Measurements from ENCODE around the gene CNKSR3.

The CNKSR3 gene

GRCh38 chr6:154453329-154453728 lies 57.2 kb downstream of the CNKSR3 start:
- FAIRE-seq (no peak), DNase-seq (ENCODE audit: insufficient read length, low spot score) (no peak)

GRCh38 chr6:154450498-154450897 lies 60.0 kb downstream of the CNKSR3 start:
- no peak for DNase-seq (ENCODE audit: insufficient read length, low spot score)
- TF ChIP-seq TAF1 (IDR thresholded peaks at IDR 0.05; ENCODE audit: low read depth, low read length) (no peak), SPI1 (IDR thresholded peaks at IDR 0.05; ENCODE audit: low read depth, low read length) (no peak), POLR2AphosphoS5 (IDR thresholded peaks at IDR 0.05; ENCODE audit: low read depth, low read length) (no peak), POU2F2 (IDR thresholded peaks at IDR 0.05; ENCODE audit: low read depth, low read length) (no peak), PAX5 (IDR thresholded peaks at IDR 0.05; ENCODE audit: insufficient read depth, low read length, severe bottlenecking) (no peak), POLR2A (IDR thresholded peaks at IDR 0.05; ENCODE audit: low read depth, low read length) (no peak)

More at GRCh38 chr6:154453329-154453728, 57.2 kb downstream of the CNKSR3 start:
- TF ChIP-seq POLR2AphosphoS5 (IDR thresholded peaks at IDR 0.05; ENCODE audit: low read depth, low read length): no peak
- no peak for TF ChIP-seq POU2F2 (IDR thresholded peaks at IDR 0.05; ENCODE audit: low read depth, low read length)
- no peak for TF ChIP-seq TAF1 (IDR thresholded peaks at IDR 0.05; ENCODE audit: low read depth, low read length)
- TF ChIP-seq SPI1 (IDR thresholded peaks at IDR 0.05; ENCODE audit: low read depth, low read length): no peak
- no peak for TF ChIP-seq PAX5 (IDR thresholded peaks at IDR 0.05; ENCODE audit: insufficient read depth, low read length, severe bottlenecking)
- no peak for TF ChIP-seq POLR2A (IDR thresholded peaks at IDR 0.05; ENCODE audit: low read depth, low read length)

GRCh38 chr6:154448448-154449096 lies 61.9 kb downstream of the CNKSR3 start:
- no peak for DNase-seq (ENCODE audit: insufficient read length, low spot score)
- FAIRE-seq: no peak
- TF ChIP-seq POLR2A (IDR thresholded peaks at IDR 0.05; ENCODE audit: low read depth, low read length) (no peak), TAF1 (IDR thresholded peaks at IDR 0.05; ENCODE audit: low read depth, low read length) (no peak), POU2F2 (IDR thresholded peaks at IDR 0.05; ENCODE audit: low read depth, low read length) (no peak), SPI1 (IDR thresholded peaks at IDR 0.05; ENCODE audit: low read depth, low read length) (no peak), PAX5 (IDR thresholded peaks at IDR 0.05; ENCODE audit: insufficient read depth, low read length, severe bottlenecking) (no peak), POLR2AphosphoS5 (IDR thresholded peaks at IDR 0.05; ENCODE audit: low read depth, low read length) (no peak)

More at GRCh38 chr6:154450498-154450897, 60.0 kb downstream of the CNKSR3 start:
- no peak for FAIRE-seq

GRCh38 chr6:154447954-154448353 lies 62.5 kb downstream of the CNKSR3 start:
- TF ChIP-seq POU2F2 (IDR thresholded peaks at IDR 0.05; ENCODE audit: low read depth, low read length): no peak
- no peak for TF ChIP-seq TAF1 (IDR thresholded peaks at IDR 0.05; ENCODE audit: low read depth, low read length)
- no peak for TF ChIP-seq PAX5 (IDR thresholded peaks at IDR 0.05; ENCODE audit: insufficient read depth, low read length, severe bottlenecking)
- TF ChIP-seq SPI1 (IDR thresholded peaks at IDR 0.05; ENCODE audit: low read depth, low read length): no peak
- FAIRE-seq: no peak
- DNase-seq (ENCODE audit: insufficient read length, low spot score): no peak

- TF ChIP-seq PAX5 (IDR thresholded peaks at IDR 0.05; ENCODE audit: insufficient read depth, low read length, severe bottlenecking) (no peak), POLR2AphosphoS5 (IDR thresholded peaks at IDR 0.05; ENCODE audit: low read depth, low read length) (no peak), SPI1 (IDR thresholded peaks at IDR 0.05; ENCODE audit: low read depth, low read length) (no peak), POLR2A (IDR thresholded peaks at IDR 0.05; ENCODE audit: low read depth, low read length) (no peak), POU2F2 (IDR thresholded peaks at IDR 0.05; ENCODE audit: low read depth, low read length) (no peak), TAF1 (IDR thresholded peaks at IDR 0.05; ENCODE audit: low read depth, low read length) (no peak)
- DNase-seq (ENCODE audit: insufficient read length, low spot score) (no peak), FAIRE-seq (no peak)
Observed at GRCh38 chr6:154446984-154447383, 63.5 kb downstream of the CNKSR3 start.

- DNase-seq (ENCODE audit: insufficient read length, low spot score) (no peak), FAIRE-seq (no peak)
- TF ChIP-seq POLR2A (IDR thresholded peaks at IDR 0.05; ENCODE audit: low read depth, low read length): no peak
- no peak for TF ChIP-seq TAF1 (IDR thresholded peaks at IDR 0.05; ENCODE audit: low read depth, low read length)
- TF ChIP-seq SPI1 (IDR thresholded peaks at IDR 0.05; ENCODE audit: low read depth, low read length): no peak
- no peak for TF ChIP-seq POU2F2 (IDR thresholded peaks at IDR 0.05; ENCODE audit: low read depth, low read length)
- no peak for TF ChIP-seq POLR2AphosphoS5 (IDR thresholded peaks at IDR 0.05; ENCODE audit: low read depth, low read length)
- no peak for TF ChIP-seq PAX5 (IDR thresholded peaks at IDR 0.05; ENCODE audit: insufficient read depth, low read length, severe bottlenecking)
Observed at GRCh38 chr6:154445417-154445816, 65.1 kb downstream of the CNKSR3 start.

GRCh38 chr6:154441995-154442310 lies 68.5 kb downstream of the CNKSR3 start:
- no peak for FAIRE-seq
- no peak for TF ChIP-seq POU2F2 (IDR thresholded peaks at IDR 0.05; ENCODE audit: low read depth, low read length)
- TF ChIP-seq POLR2AphosphoS5 (IDR thresholded peaks at IDR 0.05; ENCODE audit: low read depth, low read length): no peak
- no peak for TF ChIP-seq POLR2A (IDR thresholded peaks at IDR 0.05; ENCODE audit: low read depth, low read length)
- TF ChIP-seq TAF1 (IDR thresholded peaks at IDR 0.05; ENCODE audit: low read depth, low read length): no peak
- no peak for TF ChIP-seq PAX5 (IDR thresholded peaks at IDR 0.05; ENCODE audit: insufficient read depth, low read length, severe bottlenecking)
- no peak for DNase-seq (ENCODE audit: insufficient read length, low spot score)

- DNase-seq (ENCODE audit: insufficient read length, low spot score) (no peak), FAIRE-seq (no peak)
- no peak for TF ChIP-seq SPI1 (IDR thresholded peaks at IDR 0.05; ENCODE audit: low read depth, low read length)
Observed at GRCh38 chr6:154440422-154441043, 70.0 kb downstream of the CNKSR3 start.

- DNase-seq (ENCODE audit: insufficient read length, low spot score) (no peak), FAIRE-seq (no peak)
- TF ChIP-seq PAX5 (IDR thresholded peaks at IDR 0.05; ENCODE audit: insufficient read depth, low read length, severe bottlenecking): no peak
- TF ChIP-seq POU2F2 (IDR thresholded peaks at IDR 0.05; ENCODE audit: low read depth, low read length): no peak
- TF ChIP-seq POLR2AphosphoS5 (IDR thresholded peaks at IDR 0.05; ENCODE audit: low read depth, low read length): no peak
- no peak for TF ChIP-seq TAF1 (IDR thresholded peaks at IDR 0.05; ENCODE audit: low read depth, low read length)
- no peak for TF ChIP-seq SPI1 (IDR thresholded peaks at IDR 0.05; ENCODE audit: low read depth, low read length)
Observed at GRCh38 chr6:154440022-154440421, 70.5 kb downstream of the CNKSR3 start.

- TF ChIP-seq POLR2A (IDR thresholded peaks at IDR 0.05; ENCODE audit: low read depth, low read length): no peak
- TF ChIP-seq TAF1 (IDR thresholded peaks at IDR 0.05; ENCODE audit: low read depth, low read length): no peak
- TF ChIP-seq POU2F2 (IDR thresholded peaks at IDR 0.05; ENCODE audit: low read depth, low read length): no peak
- no peak for TF ChIP-seq SPI1 (IDR thresholded peaks at IDR 0.05; ENCODE audit: low read depth, low read length)
- DNase-seq (ENCODE audit: insufficient read length, low spot score) (no peak), FAIRE-seq (no peak)
Observed at GRCh38 chr6:154438882-154439415, 71.5 kb downstream of the CNKSR3 start.

Measured in GM12891 (cell line).